Measurements from ENCODE around the gene EXOSC7. TPM values are rescaled to one million over a fixed set of nuclear protein-coding genes. Genes with fewer than 3 reads are reported as not detected.

The EXOSC7 gene
- total RNA-seq, 1 donor from 2014 or later, result 56.2 TPM

- H3K27ac ChIP-seq, result no peak overlapping the region
- no peak for TF ChIP-seq POLR2AphosphoS5 (IDR thresholded peaks at IDR 0.05; ENCODE audit: insufficient read depth in 1 of 2, low read depth in 1 of 2)
- TF ChIP-seq CTCF (IDR thresholded peaks at IDR 0.05), result no peak
- TF ChIP-seq POLR2A (IDR thresholded peaks at IDR 0.05), result no peak
- peaks cover 53% of the 10 kb centered on the region for H3K4me1 ChIP-seq
- H3K36me3 ChIP-seq, result peaks cover 0 to 15% of the 10 kb centered on the region in 2 donors
- intact Hi-C loops (cut with DNase I), result no loop called here
- H3K27me3 ChIP-seq, result no peaks in the 10 kb centered on the region
- no peak overlapping the region for H3K4me3 ChIP-seq
- no peak for DNase-seq (ENCODE audit: extremely low spot score in 2 of 2)
- H3K9me3 ChIP-seq, result no peaks in the 10 kb centered on the region
Observed at GRCh38 chr3:44962621-44963393, 13.2 kb upstream of the EXOSC7 start.

GRCh38 chr3:44963571-44964325 lies 12.3 kb upstream of the EXOSC7 start:
- H3K4me1 ChIP-seq, result peaks cover 62% of the 10 kb centered on the region
- TF ChIP-seq POLR2AphosphoS5 (IDR thresholded peaks at IDR 0.05; ENCODE audit: insufficient read depth in 1 of 2, low read depth in 1 of 2) (no peak), CTCF (IDR thresholded peaks at IDR 0.05) (no peak), POLR2A (IDR thresholded peaks at IDR 0.05) (no peak)
- no peak for DNase-seq (ENCODE audit: extremely low spot score in 2 of 2)
- no peaks in the 10 kb centered on the region for H3K27me3 ChIP-seq
- no peak overlapping the region for H3K4me3 ChIP-seq
- intact Hi-C loops (cut with DNase I), result no loop called here
- H3K27ac ChIP-seq, result no peak overlapping the region
- H3K36me3 ChIP-seq, result peaks cover 0 to 6% of the 10 kb centered on the region in 2 donors
- H3K9me3 ChIP-seq, result no peaks in the 10 kb centered on the region

- peaks cover 76% of the 10 kb centered on the region for H3K4me1 ChIP-seq
Observed at GRCh38 chr3:44965165-44965564, 10.9 kb upstream of the EXOSC7 start.

GRCh38 chr3:44966795-44967278 lies 9.2 kb upstream of the EXOSC7 start:
- Histone ChIP-seq H3K4me1 (peaks cover 83% of the 10 kb centered on the region), H3K27me3 (no peaks in the 10 kb centered on the region), H3K36me3 (no peaks in the 10 kb centered on the region), H3K27ac (no peak overlapping the region), H3K4me3 (no peak overlapping the region), H3K9me3 (no peaks in the 10 kb centered on the region)
- intact Hi-C loops (cut with DNase I), result no loop called here
- TF ChIP-seq CTCF (IDR thresholded peaks at IDR 0.05) (no peak), POLR2AphosphoS5 (IDR thresholded peaks at IDR 0.05; ENCODE audit: insufficient read depth in 1 of 2, low read depth in 1 of 2) (peak in 1 of 2 donors; percentile 70), POLR2A (IDR thresholded peaks at IDR 0.05) (no peak)
- DNase-seq (ENCODE audit: extremely low spot score in 2 of 2), result no peak

More at GRCh38 chr3:44965165-44965564, 10.9 kb upstream of the EXOSC7 start:
- no peaks in the 10 kb centered on the region for H3K36me3 ChIP-seq
- H3K9me3 ChIP-seq, result no peaks in the 10 kb centered on the region
- no peak overlapping the region for H3K27ac ChIP-seq
- intact Hi-C loops (cut with DNase I), result no loop called here
- no peak for DNase-seq (ENCODE audit: extremely low spot score in 2 of 2)
- no peaks in the 10 kb centered on the region for H3K27me3 ChIP-seq
- no peak for TF ChIP-seq POLR2A (IDR thresholded peaks at IDR 0.05)
- no peak for TF ChIP-seq CTCF (IDR thresholded peaks at IDR 0.05)
- TF ChIP-seq POLR2AphosphoS5 (IDR thresholded peaks at IDR 0.05; ENCODE audit: insufficient read depth in 1 of 2, low read depth in 1 of 2), result no peak
- H3K4me3 ChIP-seq, result no peak overlapping the region
